ENCODE results near the gene SH3GL1. TPM values are rescaled to one million over a fixed set of nuclear protein-coding genes. Genes with fewer than 3 reads are reported as not detected.

The SH3GL1 gene, protein sequence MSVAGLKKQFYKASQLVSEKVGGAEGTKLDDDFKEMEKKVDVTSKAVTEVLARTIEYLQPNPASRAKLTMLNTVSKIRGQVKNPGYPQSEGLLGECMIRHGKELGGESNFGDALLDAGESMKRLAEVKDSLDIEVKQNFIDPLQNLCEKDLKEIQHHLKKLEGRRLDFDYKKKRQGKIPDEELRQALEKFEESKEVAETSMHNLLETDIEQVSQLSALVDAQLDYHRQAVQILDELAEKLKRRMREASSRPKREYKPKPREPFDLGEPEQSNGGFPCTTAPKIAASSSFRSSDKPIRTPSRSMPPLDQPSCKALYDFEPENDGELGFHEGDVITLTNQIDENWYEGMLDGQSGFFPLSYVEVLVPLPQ
- 111 and 144 TPM in 2 replicates for total RNA-seq

DNA sequence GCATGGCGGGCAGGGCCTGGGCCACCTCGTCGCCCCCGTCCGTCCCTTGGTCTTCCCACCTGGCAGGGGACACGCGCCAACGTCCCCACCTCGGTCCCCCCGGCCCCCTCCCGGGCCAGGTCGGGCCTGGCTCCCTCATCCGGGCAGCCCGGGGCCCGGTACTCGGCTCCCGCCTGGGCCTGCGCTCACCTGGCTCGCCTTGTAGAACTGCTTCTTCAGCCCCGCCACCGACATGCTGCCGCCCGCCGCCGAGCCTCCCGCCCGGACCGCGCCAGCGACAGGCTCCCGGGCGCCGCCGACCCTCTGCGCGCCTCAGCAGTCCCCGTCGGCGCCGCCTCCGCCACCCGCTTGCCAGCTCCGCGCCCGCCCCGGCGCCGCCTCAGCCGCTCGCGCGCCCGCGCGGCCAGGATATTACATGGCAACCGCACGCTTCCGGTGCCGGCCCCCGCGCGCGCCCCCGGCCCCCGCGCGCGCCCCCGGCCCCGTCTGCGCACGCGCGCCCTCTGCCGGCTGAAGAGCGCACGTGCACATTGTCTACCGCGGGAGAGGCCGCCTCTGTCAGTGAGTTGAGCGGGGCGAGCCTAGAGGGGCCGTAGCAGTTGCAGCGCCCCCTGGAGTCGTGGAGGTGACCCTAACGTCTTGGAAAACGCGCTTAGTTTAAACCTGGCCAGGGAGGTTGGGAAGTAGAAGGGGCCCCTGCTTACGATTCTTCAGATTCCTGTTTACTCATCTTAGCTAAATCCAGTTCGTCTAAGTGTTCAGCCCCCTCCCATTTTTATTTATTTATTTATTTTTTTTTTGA is at the start of gene SH3GL1:
TSS of gene SH3GL1 (minus strand) at position 413 of the 802 bp plus-strand sequence. CDS start at position 234, 179 bp downstream.

DNA sequence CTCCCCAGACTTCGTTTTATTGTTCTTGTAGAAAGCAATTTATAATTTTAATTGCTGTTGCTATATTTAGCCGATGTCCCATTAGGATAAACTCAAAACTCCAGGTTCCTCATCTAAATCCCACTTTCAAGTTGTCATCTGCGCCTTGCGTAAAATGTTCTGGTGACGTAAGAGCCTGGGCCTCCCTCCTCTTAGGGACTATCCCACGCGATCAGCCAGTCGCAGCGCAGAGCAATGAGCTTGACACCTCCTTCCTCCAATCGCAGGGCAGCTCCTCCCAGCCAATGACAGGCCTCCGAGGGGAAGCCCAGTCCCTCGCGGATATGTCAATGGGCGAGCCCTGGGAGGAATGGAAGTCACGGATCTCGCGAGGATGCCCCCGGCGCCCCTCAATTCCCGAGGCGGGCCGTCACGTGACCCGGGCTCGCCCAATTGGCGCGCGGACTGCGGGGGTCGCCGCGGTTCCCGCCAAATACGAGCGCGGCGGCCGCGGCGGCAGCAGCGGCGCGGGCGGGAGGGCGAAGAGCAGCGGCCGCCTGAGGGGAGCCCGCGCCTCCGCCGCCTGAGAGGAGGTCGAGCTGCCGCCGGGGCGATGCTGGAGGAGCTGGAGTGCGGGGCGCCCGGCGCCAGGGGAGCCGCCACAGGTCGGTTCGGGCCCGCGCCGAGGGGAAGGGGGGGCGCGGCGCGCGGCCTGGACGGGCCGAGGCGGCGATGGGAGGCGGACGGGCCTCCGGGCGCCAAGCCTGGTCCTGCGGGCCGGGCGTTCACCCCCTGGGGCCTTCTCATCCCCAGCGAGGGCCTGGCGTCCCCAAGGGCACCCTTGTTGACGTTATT is 2.0 kb upstream of the SH3GL1 start, which contains the start of gene CHAF1A:
TSS of gene CHAF1A (plus strand) at position 470 of the 834 bp plus-strand sequence. CDS start at position 593, 123 bp downstream.

DNA sequence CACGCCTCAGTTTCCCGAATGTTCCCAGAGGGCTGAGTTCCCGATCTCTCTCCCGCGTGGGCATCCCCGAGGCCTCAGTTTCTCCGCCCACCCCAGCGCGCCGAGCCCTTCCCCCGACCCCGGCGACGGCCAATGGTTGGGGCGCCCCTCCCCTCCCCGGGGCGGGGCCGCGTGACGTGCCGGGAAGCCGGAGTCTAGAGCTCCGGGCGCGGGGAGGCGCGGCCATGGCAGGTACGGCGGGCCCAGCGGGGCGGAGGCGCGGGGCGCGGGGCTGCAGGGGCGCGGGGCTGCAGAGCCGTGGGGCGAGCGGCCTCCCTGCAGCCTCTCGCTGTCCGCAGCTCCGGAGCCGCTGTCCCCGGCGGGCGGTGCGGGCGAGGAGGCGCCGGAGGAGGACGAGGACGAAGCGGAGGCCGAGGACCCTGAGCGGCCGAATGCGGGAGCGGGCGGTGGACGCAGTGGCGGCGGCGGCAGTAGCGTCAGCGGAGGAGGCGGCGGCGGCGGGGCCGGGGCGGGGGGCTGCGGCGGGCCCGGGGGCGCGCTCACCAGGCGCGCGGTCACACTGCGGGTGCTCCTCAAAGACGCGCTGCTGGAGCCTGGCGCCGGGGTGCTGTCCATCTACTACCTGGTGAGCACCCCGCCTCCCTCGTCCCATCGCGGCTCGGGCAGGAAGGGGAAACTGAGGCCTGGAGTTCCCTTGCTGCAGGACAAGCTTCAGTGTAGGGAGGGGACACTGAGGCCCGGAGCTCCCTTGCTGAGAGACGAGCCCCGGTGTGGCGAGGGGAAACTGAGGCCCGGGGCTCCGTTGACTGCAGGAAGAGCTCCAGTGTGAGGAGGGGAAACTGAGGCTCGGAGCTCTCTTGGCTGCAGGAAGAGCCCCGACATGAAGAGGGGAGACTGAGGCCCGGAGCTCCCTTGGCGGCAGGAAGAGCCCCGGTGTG is 56.7 kb downstream of the SH3GL1 start, which contains the start of gene MPND:
TSS of gene MPND (plus strand) at position 193 of the 938 bp plus-strand sequence. CDS start at position 225, 32 bp downstream.

DNA sequence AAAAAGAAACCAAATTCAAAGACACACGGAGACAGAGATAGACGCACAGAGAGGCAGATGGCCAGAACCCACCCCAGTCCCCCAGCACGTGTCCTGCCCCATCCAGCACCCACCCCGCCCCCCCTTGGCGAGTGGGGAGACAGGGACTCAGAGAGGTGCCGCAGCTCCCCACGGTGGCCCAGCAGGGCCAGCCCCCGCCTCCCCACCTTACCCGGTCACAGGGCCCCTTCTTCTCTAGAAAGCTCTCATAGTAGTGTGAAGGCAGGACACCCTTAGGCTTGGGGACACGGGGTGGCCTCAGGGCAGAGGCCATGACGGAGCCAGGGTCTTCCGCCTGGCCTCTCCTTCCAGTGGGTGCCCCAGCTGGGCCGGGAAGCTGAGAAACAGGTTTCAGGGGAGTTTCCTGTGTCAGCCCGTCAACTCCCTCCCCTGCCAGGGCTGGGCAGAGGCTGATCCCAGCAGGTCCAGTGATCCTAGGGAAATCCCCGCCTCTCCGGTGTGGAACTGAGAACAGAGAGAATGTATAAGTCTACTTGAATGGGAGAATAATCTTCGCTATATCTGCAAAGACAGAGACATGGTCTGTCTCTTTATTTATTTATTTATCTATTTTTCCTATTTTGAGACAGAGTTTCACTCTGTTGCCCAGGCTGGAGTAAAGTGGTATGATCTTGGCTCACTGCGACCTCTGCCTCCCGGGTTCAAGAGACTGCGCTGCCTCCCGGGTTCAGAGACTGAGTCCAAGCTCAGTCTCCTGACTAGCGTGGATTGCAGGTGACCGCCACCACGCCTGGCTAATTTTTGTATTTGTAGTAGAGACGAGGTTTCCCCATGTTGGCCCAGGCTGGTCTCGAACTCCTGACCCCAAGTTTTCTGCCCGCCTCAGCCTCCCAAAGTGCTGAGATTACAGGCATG is 61.6 kb downstream of the SH3GL1 start, which contains the start of gene STAP2:
TSS of gene STAP2 (minus strand) at position 387 of the 915 bp plus-strand sequence. CDS start at position 313, 74 bp downstream.

Other genes with a start within 250 kb of the SH3GL1 start
- not detected in 2 replicates for gene CREB3L3, start 246.9 kb downstream of the SH3GL1 start, total RNA-seq
- 31.9 and 41.1 TPM in 2 replicates for gene SIRT6, start 218.0 kb downstream of the SH3GL1 start, total RNA-seq
- under 0.01 and 0.28 TPM in 2 replicates for gene ANKRD24, start 217.9 kb downstream of the SH3GL1 start, total RNA-seq
- gene EBI3, start 171.0 kb downstream of the SH3GL1 start, total RNA-seq: not detected in 2 replicates
- gene YJU2, start 153.5 kb downstream of the SH3GL1 start, total RNA-seq: 29.7 and 29.8 TPM in 2 replicates
- gene SHD, start 121.3 kb downstream of the SH3GL1 start, total RNA-seq: not detected in 2 replicates
- gene TMIGD2, start 98.2 kb downstream of the SH3GL1 start, total RNA-seq: not detected in 2 replicates
- 5.1 and 6.4 TPM in 2 replicates for gene FSD1, start 95.9 kb downstream of the SH3GL1 start, total RNA-seq
- 105 and 110 TPM in 2 replicates for gene STAP2, start 61.7 kb downstream of the SH3GL1 start, total RNA-seq
- 5.8 and 7.2 TPM in 2 replicates for gene MPND, start 57.0 kb downstream of the SH3GL1 start, total RNA-seq
- gene CHAF1A, start 2.1 kb upstream of the SH3GL1 start, total RNA-seq: 18.5 and 22.4 TPM in 2 replicates
- 51.6 and 55.9 TPM in 2 replicates for gene UBXN6, start 57.2 kb upstream of the SH3GL1 start, total RNA-seq
- 70.5 and 81.0 TPM in 2 replicates for gene HDGFL2, start 71.8 kb upstream of the SH3GL1 start, total RNA-seq
- gene PLIN4, start 117.9 kb upstream of the SH3GL1 start, total RNA-seq: 0.84 and 1.1 TPM in 2 replicates
- gene PLIN5, start 134.7 kb upstream of the SH3GL1 start, total RNA-seq: 0.14 TPM in 1 of 2 replicates, not detected in the other
- gene LRG1, start 139.5 kb upstream of the SH3GL1 start, total RNA-seq: 0.09 and 0.56 TPM in 2 replicates
- 0.05 and 0.35 TPM in 2 replicates for gene SEMA6B, start 159.1 kb upstream of the SH3GL1 start, total RNA-seq
- gene TNFAIP8L1, start 239.0 kb upstream of the SH3GL1 start, total RNA-seq: 5.7 and 6.1 TPM in 2 replicates